Activated CD4-positive, alpha-beta T cell treated with anti-CD3 and anti-CD28 coated beads, Interleukin-2, Interleukin-6, amounts not matched to agents 100 ng/mL and 50 ng/mL, durations not matched to agents 16 hours and 8 hours (primary cell): Measurements from ENCODE around the gene BABAM2.
A peak's percentile ranks its signal among the peaks of the same experiment; 100 is the strongest.

Experiments used
- DNase-seq: peaks from one replicate; pipeline ENCODE4 v3.0.0-alpha.2; 2020

BABAM2 gene

GRCh38 chr2:28035163-28035690 is 144.7 kb downstream of the BABAM2 start:
- DNase-seq = no peak

DNA sequence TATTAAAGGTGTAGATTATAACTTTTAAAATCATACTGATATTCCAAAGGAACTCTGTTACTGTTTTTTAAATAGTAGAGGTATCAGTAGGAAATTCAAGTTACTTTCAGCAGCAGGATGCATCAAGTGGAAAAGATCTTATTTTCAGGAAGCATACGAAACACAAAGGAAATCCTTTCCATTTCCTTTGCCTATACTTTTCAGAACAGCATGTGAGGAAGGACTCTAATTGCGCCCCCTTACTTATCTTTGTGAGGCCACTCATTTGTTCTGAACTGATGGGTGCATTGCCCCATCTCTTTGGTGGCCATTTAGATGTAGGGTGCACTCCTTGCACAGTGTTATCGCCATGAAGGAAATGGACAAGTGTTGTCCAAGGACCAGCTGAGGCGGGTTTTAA is 145.3 kb downstream of the BABAM2 start:
- DNase-seq = no peak

DNA sequence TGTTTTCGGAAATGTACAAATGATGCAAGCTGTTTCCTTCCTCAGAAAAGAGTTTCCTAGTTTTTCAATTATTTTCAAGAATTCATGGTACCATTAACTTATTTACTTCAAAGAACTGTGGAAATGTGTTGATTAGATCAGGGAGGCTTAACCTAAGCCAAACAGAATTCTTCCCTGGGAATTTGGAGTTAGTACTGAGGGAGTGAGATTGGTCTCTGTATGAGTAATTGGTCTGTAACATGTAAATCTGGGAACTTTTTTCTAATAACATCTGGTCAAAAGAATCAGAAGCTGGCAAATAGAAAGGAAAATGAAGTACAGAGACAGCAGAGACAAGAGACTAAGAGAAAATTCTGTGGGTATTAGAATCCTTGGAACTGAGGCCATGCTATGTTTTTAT is 145.8 kb downstream of the BABAM2 start:
- DNase-seq = no peak

DNA sequence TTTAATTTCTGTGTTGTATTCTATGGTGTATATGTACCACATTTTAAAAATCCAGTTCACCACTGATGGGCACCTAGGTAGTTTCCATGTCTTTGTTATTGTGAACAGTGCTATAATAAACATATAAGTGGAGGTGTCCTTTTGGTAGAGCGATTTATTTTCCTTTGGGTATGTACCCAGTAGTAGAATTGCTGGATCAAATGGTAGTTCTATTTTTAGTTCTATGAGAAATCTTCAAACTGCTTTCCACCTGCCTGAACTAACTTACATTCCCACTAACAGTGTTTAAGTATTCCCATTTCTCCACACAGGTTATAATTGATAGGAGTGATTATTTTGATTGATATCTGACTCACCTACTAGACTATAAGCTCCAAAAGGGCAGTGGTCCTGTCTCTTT is 148.2 kb downstream of the BABAM2 start:
- DNase-seq = no peak

- DNase-seq = no peak
These were observed 155.3 kb downstream of the BABAM2 start for GRCh38 chr2:28045676-28046351.

DNA sequence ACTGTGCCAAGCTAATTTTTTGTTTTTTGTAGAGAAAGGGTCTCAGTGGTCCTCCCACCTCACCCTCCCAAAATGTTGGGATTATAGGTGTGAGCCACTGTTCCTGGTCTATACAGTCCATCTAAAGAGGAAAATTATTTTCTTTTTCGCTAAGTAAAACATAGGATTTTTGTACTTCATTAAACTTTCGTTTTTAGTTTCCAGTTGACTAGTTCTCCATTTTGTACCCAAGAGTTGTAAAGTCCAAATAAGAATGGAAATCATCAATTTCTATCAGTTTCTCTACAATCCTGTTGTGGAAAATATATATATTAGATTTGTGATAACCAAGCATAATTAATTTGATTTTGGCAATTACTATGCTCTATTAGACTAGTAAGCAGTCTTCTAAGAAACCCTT is 156.4 kb downstream of the BABAM2 start:
- no peak for DNase-seq

DNA sequence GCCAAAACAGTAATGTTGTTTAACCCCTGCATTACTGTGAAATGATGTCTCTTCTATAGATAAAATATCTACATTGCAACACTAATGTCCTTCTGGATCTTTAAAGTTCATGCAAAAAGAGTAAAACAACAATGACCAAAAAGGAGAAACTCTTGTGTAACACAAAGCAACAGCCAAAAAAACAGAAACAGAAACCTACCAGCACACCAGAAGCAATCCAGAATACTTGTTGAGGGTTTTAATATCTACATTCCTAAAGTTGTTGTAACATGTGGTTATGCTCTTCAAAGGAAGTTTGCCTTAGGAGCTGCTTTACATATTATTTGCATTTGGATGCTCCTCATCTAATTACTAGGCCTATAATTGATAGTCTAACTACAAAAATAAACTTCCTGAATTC is 157.2 kb downstream of the BABAM2 start:
- peak; percentile 8 for DNase-seq

DNA sequence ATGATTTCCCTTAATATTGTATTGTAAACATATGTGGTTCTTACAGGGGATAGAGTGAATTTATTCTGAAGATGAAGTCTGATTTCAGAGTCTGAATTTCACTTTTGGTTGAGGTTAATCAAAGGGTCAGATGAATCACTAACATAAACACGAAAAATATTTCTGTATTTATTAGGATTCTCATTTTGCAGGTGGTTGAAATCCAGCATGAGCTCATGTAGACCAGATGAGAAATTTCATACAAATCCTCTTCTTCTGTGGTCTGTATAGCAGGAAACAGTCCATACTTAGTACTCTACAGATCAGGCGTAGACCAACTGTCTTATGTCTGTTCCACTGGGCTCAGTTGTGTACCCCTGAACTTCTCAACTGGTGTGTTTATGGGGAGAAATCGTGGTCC is 157.8 kb downstream of the BABAM2 start:
- DNase-seq = no peak

DNA sequence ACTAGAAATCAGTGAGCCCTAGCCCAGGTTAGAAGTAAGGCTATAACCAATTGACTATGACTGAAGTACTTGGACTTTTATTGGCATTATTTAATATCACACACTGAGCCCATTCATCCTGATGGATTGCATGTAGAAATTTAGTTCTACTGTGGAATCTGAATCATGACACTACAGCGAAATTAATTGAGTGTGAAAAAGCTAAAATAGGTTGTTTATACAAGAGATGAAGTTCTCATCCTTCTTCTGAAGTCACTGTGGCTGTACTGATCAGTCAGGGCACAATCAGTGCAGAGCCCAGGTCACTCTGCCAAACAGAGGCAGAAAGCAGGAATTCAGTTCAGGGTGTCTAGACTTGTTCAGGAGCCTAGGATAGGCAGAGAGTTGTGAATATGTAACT is 158.9 kb downstream of the BABAM2 start:
- no peak for DNase-seq

DNA sequence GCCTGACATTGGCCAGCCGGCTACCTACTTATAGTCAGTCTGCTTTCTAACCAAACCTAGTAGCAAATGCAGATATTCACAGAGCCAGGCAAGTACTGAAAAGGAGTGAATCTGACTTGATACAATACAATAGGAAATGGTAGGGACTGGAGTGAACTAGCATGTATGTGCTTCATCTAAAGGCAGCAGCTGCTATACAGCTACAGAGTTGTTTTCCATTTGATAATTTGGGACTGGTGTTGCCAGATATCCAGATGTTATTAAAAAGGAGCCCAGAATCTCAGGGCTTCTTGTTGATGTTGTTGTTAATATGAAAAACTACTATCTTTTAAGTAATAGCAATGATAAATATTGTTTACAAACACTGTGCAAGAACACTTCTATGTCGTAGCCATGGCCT is 159.4 kb downstream of the BABAM2 start:
- no peak for DNase-seq

GRCh38 chr2:28052691-28053090 is 162.2 kb downstream of the BABAM2 start:
- no peak for DNase-seq

GRCh38 chr2:28053597-28053996 is 163.1 kb downstream of the BABAM2 start:
- DNase-seq = no peak

DNA sequence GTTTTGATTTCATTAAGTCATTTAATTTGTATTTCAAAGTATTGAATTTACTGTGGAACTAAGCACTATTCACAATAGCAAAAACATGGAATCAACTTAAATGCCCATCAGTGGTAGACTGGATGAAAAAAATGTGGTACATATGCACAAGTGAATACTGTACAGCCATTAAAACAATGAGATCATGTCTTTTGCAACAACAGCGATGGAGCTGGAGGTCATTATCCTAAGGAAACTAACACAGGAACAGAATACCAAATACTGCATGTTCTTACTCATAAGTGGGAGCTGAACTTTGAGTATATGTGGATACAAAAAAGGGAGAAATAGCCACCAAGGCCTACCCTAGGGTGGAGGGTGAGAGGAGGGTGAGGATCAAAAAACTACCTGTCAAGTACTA is 164.4 kb downstream of the BABAM2 start:
- no peak for DNase-seq

DNA sequence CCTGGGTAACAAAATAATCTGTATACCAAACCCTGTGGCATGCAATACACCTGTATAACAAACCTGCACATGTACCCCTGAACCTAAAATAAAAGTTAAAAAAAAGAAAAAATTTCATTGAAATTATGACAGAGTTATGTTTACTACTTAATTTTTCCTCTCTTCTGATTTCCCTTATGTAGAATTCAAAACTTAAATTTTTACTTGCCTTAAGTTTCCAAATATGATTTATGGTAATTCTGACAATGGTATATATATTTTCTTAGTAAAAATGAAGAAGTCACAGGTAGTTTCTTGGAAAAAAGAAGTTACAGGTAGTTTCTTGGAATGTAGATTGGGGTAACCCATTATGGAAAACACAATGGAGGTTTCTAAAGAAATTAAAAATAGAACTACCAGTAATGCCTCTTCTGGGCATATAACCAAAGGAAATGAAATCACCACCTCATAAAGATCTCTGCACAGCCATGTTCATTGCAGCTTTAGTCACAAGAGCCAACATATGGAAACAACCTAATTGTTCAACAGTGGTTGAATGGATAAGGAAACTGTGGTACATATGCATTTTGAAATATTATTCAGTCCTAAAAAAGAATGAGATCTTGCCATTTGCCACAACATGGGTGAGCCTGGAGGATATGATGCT is 164.9 kb downstream of the BABAM2 start:
- peak; percentile 9 for DNase-seq

- no peak for DNase-seq
These were observed 168.3 kb downstream of the BABAM2 start for GRCh38 chr2:28058791-28059190.

- no peak for DNase-seq
These were observed 172.3 kb downstream of the BABAM2 start for GRCh38 chr2:28062867-28063266.

DNA sequence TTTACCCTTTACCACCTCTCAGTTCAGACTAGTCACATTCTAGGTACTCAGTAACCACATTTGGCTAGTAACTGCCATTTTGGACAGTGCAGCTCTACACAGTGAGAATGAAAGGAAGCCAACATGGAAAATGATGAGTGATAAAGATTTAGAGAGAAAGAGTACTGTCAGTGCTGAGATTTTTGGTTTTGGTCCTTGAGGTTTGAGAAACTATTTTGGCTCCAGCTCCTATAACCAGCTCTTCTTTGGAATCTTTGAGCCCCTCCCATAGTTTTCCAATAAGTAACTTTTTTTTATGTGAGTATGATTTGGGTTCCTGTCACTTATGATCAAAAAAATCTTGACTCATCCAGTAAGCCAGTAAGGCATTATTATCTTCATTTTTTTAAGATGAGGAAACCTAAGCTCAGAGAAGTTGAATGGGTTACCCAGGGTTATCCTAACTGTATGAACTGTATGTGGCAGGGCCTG is 173.0 kb downstream of the BABAM2 start:
- DNase-seq = peak; percentile 24

DNA sequence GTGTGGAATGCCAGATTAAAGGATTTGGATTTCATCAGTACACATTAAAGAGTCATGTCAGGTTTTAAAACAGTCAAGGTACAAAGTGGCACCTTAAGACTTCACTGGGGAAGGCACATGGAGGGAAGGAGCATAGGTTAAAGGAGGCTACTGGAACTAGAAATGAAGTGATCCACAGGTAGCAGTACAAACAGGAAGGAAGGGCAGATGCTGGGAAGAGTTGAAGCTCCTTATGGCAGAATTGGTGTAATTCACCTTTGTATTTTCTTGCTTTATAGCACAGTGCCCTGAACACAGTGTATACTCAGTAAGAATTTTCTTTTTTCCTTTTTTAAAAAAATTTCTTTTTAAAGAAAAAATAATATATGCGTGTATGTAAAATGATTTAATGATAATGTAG is 177.1 kb downstream of the BABAM2 start:
- no peak for DNase-seq

DNA sequence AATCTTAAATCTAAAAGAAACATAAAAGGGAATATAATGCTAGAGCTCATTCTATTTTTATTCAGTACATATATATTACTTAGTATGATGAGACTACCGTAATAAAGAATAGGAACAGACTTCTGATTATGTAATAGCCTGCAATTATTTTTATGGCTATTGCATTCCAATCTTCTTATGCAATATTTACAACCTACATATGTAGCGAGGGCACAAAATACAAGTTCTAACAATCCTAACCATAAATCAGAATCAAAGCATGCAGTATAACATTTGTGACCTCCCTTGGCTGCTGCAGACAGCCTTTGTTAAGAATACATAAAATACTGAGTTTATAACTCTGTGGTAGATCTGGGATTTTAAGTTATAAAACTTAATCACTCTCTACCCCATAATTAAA is 177.6 kb downstream of the BABAM2 start:
- no peak for DNase-seq

DNA sequence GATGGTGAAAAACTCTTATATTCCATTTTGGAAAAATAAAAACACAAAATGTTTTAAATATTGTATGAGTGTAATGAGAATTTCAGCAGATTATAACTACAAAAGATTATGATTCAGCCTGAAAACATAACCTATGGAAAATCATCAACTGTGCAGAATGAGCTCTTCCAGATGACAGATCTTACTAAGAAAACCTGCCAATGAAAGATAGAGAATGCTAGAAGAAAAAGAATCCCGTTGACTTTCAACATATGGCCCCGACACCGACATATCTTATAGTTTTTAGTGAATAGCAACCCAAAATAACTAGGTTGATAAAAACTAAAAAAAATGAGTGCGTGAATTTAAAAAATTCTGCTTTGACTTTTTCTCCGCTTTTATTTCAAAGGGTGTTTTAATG is 178.0 kb downstream of the BABAM2 start:
- no peak for DNase-seq

- DNase-seq = no peak
These were observed 180.7 kb downstream of the BABAM2 start for GRCh38 chr2:28071221-28071620.

GRCh38 chr2:28074137-28074536 is 183.6 kb downstream of the BABAM2 start:
- DNase-seq = no peak

DNA sequence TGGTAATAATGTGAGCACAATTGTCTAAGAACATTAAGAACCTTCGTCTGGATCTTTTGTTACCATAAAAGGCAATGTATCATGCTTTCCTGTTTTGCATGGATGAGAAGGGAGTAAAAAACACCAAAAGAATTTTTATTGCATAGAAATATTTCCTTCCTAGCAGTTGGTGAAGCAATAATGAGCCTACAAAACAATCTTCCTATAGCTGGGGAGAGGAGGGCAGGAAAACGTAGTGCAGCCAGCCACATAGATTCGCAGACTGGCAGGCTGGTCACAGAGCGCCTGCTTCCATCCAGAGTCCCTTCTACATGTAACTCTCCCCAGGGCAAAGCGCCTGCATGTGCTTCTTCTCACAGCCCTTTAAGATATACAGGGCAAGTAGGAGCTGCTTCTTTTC is 190.4 kb downstream of the BABAM2 start:
- no peak for DNase-seq

DNA sequence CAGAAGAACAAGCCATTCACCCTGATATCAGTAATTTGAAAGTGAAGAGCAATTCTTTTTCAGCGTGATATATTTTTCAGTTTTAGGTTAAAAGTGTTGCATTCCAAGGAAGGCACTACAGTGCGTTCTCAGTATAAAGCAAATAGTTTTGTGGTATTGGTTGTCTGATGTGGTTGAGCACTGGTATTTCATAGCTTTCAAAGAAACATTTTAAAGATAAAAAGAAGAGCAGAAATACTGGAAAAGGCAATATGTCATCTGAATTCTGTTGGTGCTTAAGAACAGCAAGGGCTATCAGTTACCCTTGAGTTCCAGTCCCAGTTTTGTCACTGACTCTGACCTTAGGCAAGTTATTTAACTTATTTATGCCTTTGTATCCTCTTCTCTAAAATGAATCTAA is 191.6 kb downstream of the BABAM2 start:
- DNase-seq = no peak

DNA sequence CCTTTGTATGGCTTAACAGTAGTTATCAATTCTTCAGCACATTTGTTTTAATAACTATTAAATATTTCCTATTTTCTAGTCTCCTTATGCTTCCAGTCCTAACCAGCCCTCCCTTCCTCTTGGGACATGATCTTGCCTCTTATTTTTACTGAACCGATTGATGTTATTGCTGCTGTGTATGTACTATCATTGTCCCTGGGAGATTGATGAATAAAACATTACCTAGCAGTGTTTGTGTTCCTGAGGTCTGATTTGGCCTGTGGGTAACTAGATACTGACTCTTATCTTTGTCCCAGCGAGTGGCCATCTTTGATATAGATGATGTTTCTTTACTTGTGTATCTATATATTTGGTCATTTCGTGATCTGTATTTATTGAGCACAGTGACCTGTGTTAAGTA is 192.9 kb downstream of the BABAM2 start:
- no peak for DNase-seq
